Hypothalamus (tissue), 51 donors: Measurements from ENCODE around the gene GRP.

Experiments used
- DNase-seq, 51 donors: peaks; one replicate each; lab custom pipeline; 2025; lab: John Stamatoyannopoulos, UW

GRP gene

DNA sequence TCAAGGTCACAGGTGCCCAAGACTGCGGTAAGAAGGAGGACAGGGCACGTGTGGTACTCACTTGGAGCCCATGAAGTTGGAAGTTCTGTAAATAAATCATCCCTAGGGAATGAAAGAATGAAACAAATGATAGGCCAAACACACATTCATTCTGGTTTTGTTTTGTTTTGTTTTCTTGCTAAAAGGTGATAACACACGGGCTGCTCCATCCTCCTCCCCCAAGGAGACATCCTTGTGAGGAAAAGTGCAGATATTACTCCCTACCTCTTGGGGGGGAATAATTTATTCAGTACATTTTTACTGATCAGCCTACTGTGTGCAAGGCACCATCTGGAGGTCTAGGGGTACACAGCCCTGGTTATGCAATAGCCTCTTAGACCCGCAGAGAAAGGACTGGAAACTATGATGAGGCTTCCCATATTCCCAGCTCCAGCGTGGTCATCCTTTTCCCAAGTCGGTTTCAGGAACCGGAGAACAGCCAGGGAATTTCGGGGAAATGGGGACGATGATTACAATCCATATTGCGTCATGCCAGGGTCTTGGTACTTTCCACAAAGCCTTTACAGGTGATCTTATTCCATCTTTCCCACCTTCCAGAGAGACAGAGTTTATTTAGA, 47.0 kb downstream of the GRP start:
- DNase-seq = no peak

DNA sequence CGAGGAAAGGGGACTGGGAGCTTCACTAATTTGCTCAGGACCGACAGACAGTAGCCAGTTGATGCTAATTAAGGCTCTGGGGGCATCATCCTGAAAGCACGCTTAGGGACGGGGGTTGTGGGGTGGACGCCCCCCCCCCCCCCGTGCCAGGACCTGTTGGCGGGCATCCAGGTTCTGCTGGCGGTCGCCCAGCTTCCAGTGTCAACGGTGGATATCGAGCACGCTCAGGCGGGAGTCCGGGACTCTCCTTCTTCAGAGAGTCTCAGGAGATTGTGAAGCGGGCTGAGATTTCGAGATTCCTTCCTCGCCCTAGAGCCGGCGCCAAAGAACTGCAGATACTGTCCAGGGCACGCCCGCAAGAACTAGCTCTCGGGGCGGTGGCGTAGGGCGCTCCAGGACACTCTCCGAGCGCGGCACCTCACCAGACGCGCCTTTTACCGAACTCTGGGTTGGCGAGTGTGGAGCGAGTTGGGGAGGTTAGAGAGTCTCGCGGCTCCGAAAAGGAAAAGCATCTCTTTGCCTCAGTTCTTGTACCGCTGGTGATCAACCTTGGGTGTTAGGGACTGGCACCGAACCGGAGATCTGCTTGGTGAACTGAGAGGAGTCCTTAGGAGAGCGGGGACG, 47.7 kb downstream of the GRP start:
- no peak for DNase-seq

DNA sequence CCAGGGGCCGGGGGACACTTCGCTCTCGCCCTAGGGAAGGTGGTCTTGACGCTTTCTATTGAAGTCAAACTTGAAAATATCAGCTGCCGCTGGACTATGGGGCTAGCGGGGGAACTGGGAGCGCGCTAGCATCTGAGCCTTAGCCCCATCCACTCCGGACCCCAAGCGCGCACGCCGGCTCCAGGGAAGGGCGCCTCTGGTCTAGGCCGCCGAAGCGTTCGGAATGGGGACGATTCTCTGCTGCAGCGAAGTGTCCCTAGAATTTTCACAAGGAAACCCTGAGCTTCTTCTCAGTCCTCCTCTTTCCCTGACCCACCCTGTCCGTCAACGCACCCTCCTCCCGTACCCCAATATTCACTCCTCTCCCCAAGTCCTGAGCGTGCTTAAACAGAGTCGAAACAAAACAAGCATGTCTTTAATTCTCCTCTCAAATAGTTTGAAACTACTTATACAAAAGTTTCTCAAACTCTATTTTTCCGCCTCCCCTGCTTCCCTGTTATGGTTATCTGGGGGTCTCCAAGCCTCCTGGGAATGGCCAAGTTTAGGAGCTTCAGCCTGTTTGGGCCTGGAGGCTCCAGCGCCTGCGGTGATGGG, 48.3 kb downstream of the GRP start:
- no peak for DNase-seq

DNA sequence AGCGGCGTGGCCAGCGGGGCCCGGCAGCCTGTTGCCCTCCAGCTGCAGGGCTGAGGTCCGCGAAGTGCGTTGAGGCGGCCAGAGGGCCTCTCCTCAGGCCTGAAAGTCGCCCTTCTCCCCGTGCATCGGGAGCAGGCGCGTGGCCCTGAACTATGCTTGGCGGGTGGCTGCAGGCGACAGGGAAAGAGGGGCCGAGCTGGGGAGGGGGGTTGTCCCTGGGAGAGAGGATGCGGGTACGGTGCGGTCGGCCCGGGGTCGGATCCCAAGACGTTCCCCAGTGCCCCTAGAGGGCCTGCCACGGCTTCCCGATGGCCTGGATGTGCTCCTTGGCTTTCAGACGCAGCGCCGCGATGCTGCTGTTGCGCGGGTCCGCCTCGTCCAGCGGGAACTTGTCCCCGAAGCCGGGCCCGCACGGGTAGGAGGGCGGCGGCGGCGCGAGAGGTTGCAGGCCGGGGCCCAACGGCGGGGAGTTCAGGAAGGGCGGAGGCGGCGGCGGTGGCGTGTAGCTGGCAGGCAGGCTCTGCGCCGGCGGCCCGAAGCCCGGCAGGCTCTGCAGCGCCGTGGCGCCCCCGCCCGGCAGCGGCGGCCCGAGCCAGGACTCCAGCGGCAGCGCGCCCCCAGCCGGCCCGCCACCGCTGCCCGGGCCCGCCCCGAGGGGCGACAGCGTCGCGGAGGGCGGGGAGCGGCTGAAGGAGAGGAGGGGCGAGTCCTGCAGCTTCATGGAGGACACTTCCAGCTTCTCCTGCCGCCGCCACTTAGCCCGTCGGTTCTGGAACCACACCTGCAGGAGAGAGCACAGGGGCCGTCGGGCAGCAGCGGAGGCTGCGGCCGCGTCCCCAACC, 49.0 kb downstream of the GRP start:
- DNase-seq = peak in 1 of 51 donors; percentile 15

DNA sequence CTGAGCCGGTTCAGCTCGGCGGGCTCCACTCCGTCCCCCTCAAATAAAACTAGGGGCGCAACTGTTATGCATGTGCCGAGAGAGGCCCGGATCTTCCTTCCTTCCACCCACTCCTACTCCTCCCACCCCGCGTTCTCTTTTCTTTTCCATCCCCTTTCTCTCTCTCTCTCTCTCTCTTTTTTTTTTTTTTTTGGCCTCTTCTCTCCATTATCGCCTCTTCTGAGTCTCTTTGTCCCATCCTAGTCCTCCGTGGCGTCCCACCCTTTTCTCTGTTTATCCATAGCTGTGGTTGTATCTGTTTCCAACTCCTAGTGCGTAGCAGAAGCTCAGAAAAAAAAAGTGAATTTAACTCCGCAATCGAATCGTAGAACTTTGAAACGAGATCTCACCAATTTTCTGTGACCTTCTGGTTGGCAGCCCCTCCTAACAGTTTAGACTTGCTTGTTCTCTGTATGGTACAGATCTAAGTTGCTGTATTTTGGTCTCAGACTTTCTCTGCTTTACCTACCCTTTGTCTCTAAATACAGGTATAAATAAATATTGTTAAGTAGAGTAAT, 49.7 kb downstream of the GRP start:
- no peak for DNase-seq

DNA sequence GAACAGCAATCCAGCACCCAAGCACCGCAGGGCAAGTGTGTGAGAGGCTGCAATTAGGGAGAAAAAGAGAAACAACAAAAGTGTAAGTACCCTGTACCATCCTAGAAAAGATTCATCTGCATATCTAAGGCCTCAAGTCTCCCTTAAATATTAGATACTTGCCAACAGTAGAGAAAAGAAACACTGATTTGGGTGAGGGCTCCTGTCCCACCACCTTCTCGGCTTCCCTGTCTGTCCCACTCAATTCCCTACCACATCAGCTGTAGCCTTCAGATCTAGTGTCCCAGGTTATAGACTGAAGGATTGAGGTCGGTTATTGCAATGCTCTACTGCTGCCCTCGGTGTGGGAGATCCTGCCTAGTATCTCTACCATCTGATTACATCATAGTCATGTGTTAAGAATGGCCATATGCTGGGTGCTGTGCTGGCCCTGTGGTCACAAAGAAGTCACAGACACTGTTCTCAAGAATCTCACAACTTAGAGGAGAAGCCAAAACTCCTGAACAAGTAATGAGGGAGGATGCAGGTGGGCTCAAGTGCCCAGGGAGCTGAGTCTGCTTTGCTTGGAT, 50.8 kb downstream of the GRP start:
- DNase-seq = no peak

DNA sequence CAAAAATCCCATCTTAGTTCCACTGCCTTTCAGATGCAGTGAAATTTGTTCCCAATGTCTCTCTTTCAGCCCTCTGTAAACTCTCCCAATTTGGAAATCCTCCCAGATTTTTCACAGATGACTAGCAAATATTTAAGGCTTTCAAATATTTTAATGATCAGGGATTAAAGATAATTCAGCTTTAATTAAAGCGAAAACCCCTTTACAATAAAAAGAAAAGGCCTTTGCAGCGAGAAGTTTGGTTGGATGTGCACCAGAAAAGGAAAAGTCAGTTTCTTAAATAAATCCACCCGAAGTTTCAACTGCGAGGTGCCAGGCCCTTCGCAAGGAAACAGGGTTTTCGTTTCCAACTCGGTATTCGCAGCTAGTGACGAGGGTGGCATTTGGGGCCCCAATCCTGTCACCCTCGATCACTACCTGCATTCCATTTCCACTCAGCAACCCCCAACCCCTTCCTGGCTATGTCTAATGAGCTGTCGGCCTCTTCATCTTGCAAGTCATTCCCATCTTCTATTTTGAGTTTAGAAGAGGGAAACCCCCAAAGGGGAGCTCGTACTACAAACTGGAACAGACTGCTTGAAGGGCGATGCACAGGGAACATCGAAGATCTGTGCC, 51.8 kb downstream of the GRP start:
- DNase-seq = no peak

DNA sequence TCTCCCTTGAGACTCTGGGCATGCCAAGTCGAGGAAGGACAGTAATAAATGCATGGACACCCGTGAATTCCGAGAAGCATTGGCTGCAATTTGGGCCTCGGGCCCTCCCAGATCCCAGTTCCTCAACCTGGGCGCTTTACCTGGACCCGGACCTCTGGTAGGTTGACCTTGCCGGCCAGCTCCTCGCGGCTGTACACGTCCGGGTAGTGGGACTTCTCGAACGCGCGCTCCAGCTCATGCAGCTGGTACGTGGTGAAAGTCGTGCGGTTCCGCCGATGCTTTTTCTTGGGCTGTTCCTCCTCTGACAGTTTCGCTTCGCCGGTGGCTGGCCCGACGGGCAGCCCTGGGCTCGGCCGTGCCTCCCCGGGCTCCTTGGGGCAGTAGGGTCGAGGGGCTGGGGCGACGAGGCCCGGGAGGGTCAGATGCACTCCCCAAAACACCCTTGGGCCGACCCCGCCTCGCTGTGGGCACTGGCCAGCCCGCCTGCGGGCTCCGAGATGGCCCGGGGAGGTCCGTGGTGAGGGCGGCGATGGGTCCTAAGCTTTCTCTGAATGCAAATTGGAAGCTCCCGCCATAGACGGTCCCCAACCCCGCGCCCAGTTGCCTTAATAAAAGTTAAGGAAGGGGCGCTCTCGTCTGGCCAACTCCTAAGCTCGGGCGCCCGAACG, 52.4 kb downstream of the GRP start:
- no peak for DNase-seq

DNA sequence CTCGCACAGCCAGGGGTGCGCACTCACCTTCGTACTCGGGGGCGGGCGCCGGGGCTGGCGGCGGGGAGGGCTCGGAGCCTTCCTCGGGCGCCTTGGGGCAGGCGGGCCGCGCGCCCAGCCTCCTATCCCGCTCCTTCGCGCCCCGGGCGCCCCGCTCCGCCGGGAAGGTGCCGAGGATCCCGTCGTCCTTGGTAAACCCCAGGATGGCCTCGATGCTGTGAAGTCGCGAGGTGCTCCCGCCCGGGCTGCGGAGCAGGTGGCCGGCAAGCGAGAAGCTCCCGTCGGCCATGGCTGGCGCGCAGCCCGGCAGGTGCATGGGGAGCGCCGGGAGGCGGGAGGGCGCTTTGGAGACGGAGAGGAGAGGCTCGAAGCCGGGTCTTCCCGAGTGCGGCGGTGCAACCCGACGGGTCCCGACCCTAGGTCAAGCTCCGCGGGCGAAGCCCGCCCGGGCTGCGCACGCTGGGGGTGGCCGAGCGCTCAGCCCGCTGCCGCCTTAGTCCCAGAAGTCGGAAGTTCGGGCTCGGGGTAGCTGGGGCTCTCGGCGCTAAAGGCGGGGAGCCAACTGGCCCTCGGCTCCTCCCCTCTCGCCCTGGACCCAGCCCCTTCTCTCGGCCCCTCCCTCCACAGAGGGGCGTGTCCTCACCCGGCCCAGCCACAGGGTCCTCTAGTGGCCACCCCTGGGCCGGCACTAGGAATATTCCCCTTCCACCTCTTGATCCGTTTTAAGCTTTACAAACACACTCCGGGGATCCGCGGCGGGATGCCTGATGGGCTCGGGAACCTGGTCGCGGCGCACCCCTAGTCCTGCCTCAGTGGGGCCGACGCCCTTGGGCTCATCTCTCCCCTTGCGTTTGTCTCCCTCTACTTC, 53.2 kb downstream of the GRP start, which contains the start of gene RAX:
TSS of gene RAX (minus strand) at position 564 of the 868 bp plus-strand sequence. CDS start at position 316, 248 bp downstream.
- peak in 1 of 51 donors; percentile 19 for DNase-seq

DNA sequence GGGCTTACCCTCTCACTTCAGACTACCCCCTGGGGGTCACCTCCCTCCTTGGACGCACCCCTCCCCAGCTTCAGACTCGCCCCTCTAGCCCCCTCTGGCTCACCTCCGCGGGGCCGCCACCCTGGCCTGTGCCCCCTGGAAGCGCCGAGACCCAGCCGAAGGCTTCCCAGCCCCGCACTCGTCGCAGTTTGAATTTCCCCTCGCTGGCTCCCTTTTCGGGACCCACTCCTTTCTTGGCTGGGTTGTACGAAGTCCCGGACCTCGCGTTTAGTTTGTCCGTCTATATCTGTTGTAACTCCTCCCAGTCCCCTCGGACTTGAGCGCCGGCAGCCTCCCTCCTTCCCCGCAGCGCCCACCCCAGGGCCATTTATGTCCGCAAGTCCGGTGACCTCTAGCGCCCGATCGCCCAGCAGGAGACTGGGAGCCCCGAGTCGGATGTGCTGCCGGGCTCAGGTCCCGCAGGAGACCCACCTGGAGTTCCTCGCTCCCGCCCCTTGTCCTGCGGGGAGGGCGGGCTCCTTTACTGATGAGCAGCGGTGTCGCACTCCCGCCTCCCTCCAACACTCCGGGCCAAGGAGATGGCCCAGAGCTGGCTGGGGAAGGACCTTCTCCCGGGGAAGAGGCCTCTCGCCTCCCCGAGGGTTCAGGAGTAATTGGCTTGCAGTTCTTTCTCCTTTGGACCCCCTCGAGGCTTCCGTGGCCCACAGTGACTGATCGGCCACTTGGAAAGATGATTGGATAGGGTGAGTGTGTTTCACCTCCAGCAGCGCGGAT, 54.0 kb downstream of the GRP start:
- no peak for DNase-seq

DNA sequence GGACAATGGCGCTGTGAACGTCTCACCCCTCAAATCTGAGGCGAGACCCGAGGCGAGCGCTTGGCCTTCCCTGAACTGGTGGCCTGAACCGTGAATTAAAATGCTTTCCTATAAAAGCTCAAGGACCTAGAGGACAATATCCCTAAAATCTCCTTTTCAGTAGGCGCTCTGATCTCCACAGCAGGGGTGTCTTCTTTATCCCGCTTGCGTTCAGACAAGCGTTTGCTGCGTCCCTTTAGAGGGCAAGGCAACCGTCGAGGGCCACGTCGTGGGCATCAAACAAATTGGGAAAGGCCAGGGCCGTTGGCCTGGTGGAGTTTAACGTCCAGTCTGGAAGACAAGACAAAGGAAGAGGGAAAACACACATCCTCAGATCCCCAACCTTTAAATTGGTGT, 54.6 kb downstream of the GRP start:
- DNase-seq = no peak

DNA sequence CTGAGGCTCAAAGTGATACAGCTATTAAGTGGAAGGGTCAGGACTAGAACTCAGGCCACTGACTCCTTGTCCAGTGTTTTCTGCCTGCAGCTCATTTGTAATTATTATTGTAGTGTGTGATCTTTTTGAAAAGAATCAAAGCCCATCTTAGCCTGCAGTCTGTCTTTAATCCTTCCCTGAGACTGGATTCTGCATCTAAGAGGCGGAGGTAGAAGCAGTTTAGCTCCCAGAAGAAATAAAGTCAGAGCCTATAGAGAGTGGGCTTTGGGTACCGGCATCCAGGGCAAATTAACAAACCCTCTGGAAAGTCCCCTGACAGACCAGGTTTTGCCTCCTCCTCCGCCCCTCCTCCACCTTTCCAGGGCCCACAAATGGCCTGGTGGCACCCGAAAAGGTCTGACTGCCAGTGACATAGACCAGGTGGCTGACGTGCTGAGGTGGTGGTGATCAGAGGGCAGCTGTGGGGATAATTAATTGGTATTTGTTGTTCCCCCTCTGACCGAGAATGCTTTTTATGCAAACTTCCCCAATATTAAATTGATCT, 55.5 kb downstream of the GRP start:
- no peak for DNase-seq

DNA sequence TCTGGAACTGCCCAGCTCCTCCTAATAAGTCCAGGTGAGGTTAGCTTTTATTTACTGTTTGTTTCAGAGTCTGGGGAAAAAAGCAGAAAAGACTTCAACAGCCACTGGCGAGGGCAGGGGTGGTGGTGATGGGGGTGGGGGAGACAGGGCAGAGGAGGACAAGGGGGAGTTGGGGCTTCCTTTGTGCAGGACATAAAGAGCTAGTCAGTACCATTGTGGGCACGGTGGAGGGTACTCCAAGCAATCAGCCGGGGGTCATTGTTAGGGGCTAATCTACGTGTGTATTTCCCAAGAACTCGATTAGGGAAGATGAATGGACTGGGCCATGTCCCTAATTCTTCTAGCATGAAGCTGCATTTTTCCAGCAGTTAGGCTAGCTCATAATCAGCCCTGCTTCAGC, 56.1 kb downstream of the GRP start:
- DNase-seq = no peak

DNA sequence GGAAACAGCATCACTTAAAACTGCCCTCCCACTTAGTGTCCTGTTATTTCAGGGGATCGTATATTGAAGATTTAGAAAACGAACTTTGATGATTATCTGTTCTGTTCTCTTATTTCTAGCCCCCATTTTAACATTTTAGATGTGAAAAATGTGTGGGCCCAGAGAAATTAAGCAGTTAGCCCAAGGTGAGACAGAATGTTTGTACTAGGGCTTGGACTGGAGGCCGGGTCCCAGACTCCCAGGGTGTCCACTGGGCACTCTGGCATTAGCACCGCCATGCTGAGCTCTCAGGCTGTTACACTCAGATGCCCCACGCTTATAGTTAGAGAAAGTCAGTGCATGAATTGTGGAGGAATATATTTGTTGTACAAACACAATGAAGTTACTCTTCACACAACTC, 58.8 kb downstream of the GRP start:
- no peak for DNase-seq

DNA sequence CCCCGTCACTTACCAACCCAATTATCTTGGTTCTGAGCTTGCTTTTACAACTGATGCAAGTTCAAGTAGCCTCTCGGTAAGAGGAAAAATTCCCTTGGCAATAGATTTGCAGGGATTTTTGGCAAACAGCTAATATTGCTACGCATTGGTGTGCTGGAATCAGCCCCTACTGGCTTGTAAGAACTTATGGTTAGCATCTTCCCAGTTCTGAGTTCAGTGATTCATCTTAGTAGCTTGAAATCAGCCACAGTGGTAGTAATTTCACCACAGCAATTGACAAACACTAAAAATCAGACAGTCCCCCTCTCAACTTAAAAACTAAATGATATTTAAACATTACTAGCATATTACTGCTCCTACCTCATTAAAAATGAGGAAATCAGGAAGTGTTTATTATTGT, 59.2 kb downstream of the GRP start:
- no peak for DNase-seq

DNA sequence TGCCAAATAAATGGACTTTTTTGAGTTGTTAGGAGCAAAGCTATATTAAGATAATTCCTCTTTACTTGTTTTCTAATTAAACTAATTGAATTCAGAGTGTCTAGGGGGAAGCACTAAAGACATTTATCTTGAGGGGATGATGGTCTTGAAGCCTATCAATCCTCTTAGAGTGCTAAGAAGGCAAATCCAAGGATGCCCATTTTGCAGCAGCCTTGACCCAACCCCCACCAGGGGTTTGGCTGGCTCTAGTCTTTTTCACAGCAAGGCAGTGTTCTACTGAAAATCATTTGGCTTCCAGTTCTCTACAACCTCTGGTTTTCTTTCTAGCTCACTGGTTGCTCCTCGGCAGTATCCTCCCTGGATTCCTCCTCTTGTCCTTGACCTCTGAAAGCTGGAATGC, 59.8 kb downstream of the GRP start:
- DNase-seq = no peak
